DND-41 (cell line): ENCODE results near the gene GNAO1.

Experiments used
- CTCF ChIP-seq: IDR thresholded peaks from 2 replicates; pipeline ENCODE4 v1.5.1; 2012; ENCODE audit warnings: borderline replicate concordance, low read length, moderate library complexity, mild to moderate bottlenecking; ENCODE audit not compliant: poor library complexity, severe bottlenecking; ENCODE audit errors: extremely low read depth
- EZH2 ChIP-seq: IDR thresholded peaks from 3 replicates; pipeline ENCODE4 v1.6.1; 2012; ENCODE audit warnings: borderline replicate concordance, low read depth, mild to moderate bottlenecking, moderate library complexity, low read length, inconsistent platforms; ENCODE audit not compliant: severe bottlenecking

- TF ChIP-seq CTCF (no peak), EZH2 (no peak)
These were observed 36.6 kb downstream of the GNAO1 start for GRCh38 chr16:56227936-56228335.
